Stimulated activated CD8-positive, alpha-beta memory T cell treated with anti-CD3 and anti-CD28 coated beads, Interleukin-12 subunit alpha, Interleukin-12 subunit beta, amount 100 ng/mL, for 24 hours (primary cell): Measurements from ENCODE around the gene RIN3.

Experiments
- DNase-seq: peaks from one replicate; pipeline ENCODE4 v3.0.0-alpha.2; 2020; ENCODE audit errors: extremely low read depth

RIN3 gene

DNA sequence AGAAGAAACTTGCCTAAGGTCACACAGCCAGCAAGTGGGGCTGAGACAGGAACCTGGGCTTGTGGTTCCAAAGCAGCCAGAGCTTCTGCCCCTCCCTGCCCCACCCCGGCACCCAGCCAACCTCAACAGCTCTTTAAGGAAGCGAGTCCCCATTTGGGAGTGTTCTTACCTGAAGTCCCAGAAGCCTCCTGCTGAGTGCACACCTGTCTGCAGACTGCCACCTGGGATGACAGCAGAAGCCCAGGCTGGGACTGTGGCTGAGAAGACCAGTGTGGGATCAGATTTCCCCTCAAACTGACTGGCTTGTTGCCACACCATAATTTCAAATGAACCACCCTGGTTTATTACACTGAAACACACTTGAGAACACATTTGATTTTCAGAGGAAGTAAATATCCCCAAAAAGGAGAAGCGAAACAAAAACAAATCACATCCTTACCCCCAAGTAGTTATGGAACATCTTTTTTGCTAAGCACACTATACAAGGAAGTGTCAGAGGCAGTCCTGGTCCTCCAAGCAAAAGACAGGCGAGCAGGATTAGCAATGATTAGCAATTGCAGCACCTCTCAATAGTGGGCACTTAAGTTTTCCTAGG lies 6.3 kb upstream of the RIN3 start:
- no peak for DNase-seq

DNA sequence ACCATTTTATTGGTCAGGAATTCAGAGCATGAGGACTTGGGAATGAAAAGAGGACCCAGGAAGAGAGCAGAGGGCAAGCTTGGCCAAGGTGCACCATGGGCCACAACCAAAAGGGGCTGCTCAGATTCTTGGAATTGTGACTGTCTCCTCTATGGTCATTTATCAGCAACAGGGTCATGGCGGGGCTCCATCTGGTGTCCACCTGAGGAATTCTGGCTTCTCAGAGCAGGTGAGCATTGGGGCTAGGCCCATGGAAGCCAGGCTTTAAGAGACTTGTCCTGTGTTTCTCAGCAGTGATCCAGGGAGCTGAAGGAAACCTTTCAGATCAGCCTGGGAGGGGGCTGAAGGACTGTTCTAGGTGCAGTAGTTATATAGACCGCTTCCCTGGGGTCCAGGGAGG lies 2.6 kb upstream of the RIN3 start:
- DNase-seq, result no peak

DNA sequence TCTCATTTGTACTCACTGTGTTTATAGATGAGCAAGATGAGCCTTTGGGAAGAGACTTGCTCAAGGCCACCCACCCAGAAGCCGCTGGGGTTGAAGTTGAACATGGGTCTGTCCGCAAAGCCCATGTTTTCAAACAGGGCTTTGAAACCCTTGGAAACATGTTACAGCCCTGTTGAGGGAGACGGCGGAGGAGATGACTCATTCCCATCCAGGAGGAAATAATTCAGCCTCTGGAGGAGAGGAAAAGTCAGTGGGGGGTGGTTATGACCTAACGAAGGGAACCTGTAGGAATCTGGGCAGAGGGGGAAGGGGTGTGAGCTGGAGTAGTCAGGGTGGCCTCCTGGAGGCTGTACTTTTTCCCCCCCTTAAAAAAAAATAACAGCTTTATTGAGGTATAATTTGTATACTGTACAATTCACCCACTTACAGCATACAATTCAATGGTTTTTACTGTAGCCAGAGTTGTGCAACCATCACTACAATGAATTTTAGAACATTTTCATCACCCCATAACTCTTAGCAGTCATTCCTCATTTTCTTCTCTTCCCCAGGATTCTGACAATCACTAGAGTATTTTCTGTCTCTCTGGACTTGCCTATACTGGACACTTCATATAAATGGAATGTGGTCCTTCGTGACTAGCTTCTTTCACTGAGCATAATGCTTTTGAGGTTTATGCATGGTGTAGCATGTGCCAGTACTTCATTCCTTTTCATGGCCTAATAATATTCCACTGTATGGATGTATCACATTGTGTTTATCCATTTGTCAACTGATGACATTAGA lies 1.9 kb upstream of the RIN3 start:
- DNase-seq, result no peak

DNA sequence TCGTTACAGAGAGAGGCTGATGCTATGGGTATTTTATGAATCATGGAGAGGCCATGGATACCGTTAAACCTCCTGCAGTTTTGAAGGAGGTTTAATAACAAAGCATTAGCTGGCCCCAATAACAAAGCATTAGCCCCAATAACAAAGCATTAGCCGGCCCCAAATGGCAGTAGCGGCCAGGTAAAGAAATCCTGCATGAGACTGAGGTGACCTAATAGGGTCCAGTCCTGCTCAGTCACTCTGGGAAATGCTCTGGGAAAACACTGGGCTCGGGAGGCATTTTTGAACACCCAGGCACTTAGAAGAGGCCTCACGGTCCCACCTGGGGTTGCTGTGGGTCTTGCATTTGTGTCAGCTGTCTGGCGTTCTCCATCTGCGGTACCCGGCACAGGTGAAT lies 776 bp upstream of the RIN3 start:
- DNase-seq, result no peak

DNA sequence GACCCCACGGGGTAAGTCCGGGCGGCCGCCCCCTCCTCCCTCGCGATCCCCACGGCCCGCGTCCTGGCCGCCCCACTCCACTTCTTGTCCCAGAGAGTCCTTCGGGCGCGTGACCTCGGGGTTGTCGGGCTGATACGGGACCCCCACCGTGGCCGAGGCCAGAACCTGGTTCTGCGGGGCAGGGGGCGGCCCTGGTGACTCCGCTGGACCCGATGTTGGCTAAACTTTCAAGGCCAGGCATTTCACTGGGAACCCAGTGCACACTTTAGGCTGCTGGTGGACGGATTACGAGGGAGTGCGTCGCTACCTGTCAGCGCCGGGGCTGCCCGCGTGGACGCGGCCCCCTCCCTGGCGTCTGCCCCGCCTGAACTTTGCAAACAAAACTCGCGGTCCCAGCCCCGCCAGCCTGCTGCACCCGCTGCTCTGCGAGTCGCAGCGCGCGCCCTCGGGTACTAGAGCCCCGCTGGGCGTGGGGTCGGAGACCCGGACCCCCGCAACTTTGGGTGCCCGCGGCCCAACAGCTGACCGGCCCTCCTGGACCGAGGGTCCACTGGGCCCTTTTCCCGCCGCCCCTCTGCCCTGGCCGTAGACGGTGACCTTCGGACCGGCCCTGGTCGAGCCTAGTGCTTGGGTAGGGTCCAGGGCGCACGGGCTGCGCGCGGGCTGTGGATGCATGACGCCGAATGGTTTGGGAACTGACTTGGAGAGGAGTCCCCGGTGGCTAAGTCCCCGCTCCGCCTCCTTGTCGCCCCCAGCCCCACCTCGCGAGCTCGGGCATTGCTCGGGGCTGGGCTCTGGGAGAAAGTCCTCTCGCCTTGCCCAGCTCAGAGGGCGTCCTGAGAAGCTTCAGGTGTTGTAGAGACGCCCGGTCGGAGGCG lies 624 bp downstream of the RIN3 start:
- no peak for DNase-seq

DNA sequence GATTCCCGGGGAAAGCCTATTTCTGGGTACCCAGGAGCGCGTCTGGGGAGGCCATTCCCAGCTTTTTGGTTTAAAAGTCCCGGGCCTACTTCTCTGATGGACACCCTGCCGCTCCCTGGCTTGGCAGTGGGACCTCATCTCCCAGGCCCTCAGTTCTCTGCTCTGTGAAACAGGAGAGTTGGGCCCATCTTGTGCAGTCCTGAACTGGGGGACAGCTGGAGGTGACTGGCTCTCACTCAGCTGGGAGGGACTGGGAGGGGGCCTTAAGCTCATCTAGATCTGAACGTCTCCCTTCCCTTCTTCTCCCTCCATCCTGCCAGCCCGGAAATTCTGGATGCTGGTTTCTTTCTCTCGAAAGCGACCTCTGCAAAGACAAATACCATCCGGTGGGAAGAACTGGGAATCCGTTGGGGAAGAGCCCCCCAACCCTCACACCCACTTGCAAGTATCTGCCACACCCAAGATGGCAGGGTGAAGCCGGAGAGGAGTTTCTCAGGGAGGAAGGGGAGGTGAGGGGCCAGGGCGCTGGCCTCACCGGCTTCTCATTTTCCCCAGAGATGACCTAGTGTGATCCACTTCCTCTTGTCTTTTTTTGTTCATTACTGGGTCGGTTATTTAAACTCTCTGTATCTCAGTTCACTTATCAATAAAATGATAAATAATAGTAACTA lies 1.4 kb downstream of the RIN3 start:
- DNase-seq, result no peak

DNA sequence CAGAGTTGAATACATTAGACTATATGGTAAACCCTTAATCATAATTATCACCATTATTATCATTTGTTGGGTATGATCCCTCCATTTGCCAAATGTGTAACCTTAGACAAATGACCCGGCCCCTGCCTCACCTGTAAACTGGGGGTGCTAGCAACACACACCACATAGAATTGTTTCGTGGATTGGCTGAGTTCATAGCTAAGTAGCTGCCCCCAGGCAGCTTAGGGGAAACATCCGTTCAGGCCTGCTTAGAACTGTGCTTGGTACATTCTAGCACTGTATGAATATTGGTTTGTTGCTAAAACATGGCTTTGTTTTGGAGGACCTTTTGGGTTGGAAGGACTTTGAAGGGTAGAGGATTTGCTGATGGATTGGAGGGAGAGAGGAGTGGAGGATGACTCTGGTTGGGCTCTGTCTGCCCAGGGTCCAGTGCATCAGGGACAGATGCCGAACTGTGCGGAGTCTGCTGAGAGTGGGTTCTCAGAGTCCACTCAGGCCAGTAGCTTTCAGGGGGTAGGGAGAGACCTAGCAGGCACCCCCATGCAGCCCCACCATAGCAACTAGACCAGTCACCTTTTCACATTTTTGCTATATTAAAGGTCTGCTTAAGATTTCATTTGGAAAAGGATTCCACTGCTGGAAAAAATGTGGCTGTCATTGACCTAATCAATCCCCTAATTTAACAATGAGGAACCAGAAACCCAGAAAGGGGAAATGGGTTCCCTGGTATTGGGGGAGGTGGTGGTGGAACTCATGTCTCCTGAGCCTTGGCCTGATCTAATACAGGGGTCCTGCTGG lies 2.2 kb downstream of the RIN3 start:
- DNase-seq, result no peak

DNA sequence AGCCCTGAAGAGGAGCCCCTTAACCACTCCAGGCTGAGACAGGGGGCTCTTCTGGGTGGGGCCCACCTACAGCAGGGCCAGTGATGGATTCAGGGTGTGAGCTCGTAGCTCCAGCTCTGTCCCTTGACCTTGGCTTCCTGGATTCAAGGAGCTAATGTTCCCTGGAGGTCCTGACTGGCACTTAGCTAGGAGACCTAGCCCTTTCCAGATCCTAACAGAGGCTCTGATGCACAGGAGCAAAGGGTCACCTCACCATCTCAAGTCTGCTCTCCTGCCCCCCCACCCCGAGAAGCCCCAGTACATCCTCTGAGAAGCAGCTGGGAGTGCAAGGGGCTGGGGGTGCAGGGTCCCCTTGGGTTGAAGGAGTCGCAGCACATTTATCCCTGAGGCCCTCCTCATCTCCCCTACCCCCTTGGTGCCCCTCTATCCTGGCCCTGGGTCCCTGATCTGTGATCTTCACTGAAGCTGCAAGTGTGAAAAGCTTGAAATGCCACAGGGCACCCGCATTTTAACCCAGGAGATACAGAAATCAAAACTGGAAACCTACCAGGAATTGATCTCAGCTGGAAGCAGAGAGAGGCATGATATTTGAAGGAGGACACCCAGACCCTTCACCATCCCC lies 2.9 kb downstream of the RIN3 start:
- DNase-seq, result no peak

DNA sequence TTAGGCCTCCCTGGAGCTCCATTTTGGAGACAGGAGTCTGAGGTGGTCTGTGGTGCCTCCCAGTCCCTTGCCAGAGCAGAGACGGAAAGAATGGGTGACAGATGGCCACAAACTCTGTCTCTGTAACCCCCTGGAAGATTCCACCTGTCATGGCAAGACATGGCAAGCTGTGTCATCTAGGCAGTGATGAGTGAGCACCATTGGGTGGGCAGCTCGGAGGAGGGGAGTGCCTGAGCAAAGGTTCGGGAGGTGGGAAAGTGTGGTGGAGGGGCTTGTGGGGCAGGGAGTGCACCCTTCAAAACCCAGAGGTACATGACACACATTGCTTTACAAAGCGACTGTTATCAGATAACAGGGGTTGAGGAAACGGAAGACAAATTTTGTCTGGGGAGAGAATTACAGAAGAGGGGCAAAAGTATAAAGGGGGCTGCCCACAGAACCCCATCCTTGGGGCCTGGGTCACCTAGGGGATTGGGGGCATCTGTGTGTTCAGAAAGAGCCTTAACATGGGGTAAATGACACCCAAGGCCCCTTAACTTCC lies 3.5 kb downstream of the RIN3 start:
- no peak for DNase-seq

DNA sequence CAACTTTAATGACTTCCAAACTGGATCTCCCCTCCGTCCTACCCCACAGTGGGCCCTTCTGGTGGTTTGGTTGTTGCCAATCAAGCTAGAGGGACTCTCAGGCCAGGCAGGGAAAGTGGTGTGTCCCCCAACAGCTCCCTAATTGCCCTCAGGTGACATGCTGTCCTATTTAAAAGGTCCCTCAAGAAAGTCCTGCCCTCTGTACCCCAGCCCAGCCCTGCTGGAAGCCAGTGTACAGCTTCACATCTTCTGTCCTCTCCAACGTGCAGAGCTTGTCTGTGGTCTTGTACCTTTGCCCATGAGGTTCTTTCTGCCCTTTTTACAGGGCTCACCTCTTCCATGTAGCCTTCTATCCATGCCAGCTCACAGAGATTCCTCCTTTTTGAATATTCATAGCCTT lies 4.2 kb downstream of the RIN3 start:
- no peak for DNase-seq

DNA sequence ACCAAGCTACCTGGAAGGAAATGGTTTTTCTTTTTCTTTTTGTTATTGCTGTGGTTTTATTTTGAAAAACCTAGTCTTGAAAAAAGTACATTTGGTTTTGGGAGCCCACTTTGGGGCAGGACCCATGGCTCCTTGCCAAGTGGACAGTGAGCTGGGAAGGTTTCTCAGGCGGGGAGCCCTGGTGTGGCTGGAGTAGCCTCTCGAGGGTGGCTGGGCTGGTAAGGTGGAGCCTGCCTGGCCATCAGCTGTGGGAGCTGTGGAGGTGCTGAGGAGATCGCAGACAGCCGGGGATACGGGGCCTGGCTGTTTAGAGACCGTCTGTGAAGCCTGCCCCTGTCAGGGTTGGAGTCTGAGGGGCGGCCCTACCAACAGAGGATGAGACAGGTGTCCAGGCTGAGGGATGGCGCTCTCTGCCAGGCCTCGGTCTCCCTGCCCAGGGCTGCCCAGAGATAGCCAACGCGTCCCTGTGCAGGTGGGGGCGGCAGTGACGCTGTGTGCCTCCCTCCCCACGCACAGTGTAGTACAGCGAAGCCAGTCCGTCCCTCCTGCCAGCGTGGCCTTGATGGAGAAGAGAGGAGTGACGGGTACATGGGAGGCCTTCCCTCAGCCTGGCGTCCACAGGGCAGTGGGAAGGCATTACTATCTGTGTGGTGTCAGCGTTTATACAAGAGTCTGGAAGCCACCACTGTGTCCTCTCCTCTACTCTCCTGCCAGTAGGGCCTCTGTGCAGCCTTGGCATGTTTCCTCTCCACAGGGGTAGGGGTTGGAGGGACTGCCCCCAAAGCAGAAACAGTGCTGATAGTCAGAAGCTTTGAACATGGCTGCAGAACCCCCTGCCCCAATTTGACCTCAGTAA lies 5.9 kb downstream of the RIN3 start:
- DNase-seq, result no peak

DNA sequence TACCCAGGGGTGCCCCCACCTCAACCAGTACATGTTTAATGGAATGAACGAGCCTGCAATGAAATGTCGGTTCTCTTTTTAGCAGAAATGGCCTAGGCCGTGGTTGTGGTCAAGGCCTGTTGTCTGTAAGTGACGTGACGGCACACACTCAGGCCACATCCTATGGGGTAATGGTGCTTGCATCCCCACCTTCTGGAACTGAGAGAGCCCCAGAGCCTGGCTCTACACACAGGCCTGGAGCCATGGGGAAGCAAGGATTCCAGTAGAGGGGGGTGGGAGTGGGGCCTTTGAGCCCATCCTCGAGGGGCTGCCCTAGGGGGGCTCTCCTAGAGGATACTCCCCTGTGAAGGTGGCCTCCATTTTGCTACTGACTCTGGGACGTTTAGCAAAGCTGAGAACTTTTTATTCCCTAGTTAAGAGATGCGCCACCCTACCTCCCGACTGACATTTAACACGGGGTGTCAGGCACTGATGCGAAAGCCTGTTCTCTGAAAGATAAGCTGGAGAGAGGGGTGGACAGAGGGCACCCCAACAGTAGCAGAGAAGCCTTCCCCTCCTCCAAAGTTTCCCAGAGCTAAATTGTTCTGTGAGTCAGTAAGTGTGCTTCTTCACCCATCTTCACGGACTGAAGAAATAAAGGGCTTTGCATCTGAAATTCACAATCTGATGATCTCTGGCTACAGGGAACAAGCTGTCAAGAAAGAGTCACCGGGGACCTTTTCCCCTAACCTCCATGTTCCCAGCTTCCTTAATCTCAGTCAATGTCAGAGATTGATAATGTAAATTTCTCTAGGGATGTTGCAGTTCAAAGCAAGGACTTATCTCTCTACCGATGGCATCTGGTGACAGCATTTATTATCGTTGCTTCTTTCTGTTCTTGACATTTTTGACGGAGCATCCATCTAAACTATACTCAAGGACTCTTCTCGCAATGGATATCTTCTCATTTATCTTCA lies 6.8 kb downstream of the RIN3 start:
- no peak for DNase-seq

DNA sequence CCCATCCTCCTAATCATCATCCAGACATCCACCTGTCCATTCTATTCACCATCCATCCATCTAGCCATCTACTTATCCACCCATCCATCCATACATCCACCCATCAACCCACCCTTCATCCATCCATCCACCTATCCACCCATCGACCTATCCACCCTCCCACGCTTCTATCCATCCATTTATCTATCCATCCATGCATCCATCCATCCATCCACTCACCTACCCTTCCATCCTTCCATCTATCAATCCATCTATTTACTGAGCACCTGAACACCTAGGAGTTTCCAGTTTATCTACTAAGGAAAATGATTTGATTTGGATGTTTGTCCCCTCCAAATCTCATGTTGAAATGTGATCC lies 7.5 kb downstream of the RIN3 start:
- no peak for DNase-seq

DNA sequence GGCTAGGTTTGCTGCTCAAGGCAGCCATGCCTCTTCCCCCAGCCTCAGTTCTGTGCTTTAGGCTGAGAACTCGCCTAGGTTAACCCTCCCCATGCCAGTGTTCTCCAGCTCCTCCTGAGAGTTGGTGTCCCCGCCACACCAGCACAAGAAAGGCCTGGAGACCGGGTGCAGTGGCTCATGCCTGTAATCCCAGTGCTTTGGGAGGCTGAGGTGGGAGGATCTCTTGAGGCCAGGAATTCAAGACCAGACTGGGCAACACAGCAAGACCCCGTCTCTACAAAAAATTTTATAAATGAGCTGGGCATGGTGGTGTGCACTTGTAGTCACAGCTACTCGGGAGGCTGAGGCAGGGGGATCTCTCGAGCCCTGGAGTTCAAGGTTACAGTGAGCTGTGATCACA lies 10.2 kb downstream of the RIN3 start:
- no peak for DNase-seq

DNA sequence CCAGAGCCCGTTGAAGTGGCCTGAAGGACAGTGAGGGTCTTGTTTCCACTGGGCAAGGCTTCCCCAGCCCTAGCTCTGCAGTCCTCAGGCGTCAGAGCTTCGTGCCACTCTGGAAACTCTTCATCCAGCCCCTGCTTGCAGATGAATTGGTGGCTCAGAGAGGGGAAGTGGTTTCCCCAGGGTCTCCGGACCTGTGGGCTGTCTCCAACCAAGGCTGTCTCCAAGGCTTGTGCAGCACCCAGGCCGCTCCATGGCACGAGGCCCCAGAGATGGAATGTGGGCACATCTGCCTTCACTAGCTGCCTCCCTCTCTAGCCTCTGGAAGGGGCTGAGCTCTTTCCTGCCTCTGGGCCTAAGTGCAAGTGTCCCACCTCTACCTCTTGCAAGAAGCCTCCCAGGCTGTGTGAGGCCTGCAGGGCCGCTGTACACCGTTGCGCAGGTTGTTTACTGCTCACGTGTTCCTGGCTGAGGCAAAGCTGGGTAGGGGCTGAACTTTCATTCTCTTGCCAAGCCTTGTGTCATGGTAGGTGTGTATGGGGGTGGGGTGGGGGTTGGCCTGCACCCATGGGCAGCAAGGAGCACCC lies 11.1 kb downstream of the RIN3 start:
- no peak for DNase-seq

DNA sequence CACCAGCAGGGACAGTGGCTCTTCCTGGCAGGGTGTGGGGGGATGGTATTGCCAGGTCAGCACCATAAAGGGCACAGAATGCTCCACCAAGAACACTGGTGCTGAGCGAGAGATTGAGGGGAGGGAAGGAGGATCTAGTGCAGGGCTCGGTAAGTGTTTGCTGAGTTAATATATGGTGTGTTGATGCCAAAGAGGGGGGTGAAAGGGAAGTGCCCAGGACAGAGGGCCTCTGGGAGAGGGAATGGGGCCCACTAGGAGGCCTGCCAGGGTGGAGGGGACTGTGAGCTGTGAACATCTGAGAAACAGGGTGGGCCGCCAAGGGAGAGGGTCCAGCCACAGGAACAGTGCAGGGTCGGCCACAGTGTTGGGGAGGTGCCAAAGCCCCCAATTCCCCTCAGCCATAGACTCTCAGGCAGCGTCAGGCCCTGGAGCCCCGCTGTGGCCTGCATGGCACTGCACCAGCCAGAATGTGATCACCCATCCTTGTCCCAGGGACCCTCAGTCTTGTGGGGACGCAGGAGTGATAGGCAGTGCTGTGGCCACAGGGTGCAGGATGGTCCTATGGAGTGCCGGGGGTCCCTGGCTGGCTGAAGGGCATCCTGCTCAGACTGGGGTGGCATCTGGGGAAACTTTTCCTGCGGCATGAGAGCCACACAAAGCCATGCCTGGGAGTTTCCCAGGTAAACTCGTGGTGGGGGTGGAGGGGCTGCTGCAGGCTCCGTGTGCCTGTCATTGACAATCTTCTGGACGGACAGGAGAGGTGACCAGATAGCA lies 11.9 kb downstream of the RIN3 start:
- DNase-seq, result no peak

DNA sequence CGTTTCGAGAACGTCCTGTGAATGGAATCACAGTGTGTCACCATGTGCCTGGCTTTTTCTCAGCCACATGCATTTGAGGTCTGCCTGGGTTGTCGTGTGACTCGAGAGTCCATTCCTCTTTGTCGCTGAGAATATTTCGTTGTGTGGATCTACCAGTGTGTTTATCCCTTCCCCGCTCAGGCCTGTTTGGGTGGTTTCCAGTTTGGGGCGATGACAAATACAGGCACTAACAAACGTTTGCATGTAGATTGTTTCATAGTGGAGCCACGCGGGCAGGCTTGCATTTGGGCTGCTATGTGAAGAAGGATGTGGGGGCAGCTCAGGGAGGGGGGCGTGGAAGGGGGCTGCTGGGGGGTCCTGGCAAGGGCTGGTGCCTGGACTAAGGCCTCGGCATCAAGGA lies 14.1 kb downstream of the RIN3 start:
- DNase-seq, result no peak
